Erythroblast (primary cell): ENCODE measurements around the gene DOCK3.

Experiments used
- GATA1 ChIP-seq: IDR thresholded peaks from 2 replicates; pipeline ENCODE4 v1.6.1; 2011; ENCODE audit warnings: low read depth, mild to moderate bottlenecking, control low read depth, low read length, moderate library complexity
- POLR2A ChIP-seq: IDR thresholded peaks from 2 replicates; pipeline ENCODE4 v1.6.1; 2011; ENCODE audit warnings: mild to moderate bottlenecking, low read length

DNA sequence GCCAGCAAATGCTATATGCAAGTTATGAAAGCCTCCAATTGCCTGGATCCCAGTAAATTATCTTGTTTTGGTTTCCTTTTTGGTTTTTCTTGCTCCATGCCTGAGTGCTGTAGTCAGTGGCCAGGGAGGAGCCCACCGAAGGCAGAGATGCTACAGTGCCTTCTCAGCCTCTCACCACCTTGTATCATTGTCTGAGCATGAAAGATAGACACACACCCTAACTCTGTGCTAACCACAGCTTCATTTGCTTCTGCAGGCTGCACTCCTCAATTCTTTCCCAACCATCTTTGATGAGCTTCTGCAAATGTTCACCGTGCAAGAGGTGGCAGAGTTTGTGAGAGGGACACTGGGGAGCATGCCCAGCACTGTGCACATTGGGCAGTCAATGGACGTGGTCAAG, 595.8 kb downstream of the DOCK3 start:
- TF ChIP-seq POLR2A, result no peak
- no peak for TF ChIP-seq GATA1
